Activated T-cell treated with anti-CD3 and anti-CD28 coated beads for 24 hours (primary cell): ENCODE results near the gene ELMO1.

Experiments
- DNase-seq: peaks from one replicate; pipeline ENCODE4 v3.0.0-alpha.2; 2020; ENCODE audit warnings: low read depth

The ELMO1 gene, protein sequence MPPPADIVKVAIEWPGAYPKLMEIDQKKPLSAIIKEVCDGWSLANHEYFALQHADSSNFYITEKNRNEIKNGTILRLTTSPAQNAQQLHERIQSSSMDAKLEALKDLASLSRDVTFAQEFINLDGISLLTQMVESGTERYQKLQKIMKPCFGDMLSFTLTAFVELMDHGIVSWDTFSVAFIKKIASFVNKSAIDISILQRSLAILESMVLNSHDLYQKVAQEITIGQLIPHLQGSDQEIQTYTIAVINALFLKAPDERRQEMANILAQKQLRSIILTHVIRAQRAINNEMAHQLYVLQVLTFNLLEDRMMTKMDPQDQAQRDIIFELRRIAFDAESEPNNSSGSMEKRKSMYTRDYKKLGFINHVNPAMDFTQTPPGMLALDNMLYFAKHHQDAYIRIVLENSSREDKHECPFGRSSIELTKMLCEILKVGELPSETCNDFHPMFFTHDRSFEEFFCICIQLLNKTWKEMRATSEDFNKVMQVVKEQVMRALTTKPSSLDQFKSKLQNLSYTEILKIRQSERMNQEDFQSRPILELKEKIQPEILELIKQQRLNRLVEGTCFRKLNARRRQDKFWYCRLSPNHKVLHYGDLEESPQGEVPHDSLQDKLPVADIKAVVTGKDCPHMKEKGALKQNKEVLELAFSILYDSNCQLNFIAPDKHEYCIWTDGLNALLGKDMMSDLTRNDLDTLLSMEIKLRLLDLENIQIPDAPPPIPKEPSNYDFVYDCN

DNA sequence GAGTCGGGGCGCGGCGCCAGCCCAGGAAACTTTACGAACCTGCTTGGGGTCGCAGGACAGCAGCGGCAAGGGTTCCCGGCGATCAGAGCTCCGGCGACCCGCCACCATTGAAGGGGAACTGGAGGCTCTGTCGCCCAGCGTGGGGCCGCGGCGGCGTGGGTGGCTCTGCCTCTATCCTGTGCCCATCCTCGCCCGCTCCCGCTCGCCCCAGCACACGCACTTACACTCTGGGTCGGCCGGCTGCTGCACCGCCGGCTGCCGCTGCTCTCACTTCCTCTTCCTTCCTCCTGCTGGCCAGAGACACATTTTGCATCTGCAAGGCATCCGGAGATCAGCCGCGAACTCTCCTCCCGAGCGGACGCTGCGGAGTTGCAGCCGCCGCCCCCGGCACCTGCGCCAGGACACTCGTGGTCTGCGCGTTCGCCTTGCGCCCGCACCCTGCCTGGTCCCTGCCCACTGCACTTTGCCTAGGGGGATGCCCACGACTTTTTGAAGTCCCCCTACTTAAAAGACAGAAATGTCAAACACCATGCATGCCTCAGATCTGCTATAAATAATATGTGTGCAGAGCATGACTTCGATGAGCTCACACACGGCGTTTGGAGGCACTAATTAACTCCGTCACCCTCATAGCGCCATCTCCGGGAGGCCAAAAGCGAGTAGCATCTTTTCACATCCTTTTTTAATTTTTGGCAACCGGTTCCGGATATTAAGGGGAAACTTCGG, at the start of gene ELMO1:
Gene ELMO1 (minus strand): TSS at position 229 of the 726 bp plus-strand sequence. CDS start 106,174 bp downstream, outside the sequence.
- DNase-seq, result peak; percentile 69

DNA sequence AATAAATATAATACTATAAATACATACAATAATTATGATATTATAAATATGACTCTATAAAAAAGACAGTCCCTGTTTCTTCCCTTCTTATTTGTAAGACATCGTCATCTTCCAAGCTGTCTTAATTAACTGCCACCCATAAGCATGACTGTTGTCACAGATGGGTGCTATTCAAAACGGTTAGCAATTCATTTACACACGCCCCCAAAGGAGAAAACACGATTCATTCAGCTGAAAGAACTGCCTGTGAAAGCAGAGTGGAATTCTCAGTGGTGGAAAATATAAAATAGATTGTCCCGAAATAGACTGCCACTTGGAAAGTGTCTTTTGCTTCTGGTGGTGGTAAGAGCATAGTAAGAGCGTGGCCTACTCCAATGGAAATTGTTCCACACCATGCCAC, 48.9 kb upstream of the ELMO1 start:
- DNase-seq, result no peak

DNA sequence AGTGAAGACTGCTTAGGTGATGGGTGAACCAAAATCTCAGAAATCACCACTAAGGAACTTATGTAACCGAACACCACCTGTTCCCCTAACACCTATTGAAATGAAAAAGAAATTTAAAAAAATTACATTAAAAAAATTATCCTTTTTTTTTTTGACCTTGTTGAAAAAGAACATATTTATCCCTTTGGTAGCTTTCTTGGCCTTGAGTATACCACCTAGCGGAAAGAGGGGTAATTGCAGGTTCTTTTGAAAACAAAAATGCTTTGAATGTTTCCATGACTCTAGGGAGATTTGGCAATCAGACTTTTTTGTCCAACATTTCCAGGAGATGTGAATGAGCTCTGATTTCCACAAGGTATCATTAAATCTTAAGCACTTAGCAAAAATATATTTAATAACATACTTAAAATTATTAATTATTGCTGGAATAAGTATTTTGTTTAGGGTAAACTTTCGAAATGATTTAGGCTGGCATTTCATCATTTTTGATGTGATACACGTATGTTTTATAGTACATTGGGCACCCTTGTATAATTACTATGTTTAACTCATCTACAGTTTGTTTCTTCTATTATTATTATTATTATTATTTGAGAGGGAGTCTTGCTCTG, 47.0 kb upstream of the ELMO1 start:
- DNase-seq, result no peak

DNA sequence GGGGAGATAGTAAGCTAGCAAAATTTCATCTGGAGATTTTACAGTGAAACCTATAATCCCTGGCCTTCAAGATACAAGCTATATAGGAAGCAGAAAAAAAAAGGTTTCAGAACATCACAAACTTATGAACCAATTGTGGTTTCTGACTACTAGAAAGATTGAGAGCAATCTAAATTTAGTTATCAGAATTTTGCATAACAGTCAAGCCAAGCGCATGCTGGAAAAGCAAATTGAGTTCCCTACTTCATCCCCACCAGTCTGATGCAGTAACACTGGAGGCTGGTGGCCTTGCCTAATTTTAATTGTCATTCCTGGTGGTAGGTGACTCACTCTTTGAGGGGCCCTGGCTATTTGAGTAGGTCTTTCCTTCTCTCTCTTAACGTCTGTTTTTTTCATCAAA, 46.3 kb upstream of the ELMO1 start:
- DNase-seq, result no peak

DNA sequence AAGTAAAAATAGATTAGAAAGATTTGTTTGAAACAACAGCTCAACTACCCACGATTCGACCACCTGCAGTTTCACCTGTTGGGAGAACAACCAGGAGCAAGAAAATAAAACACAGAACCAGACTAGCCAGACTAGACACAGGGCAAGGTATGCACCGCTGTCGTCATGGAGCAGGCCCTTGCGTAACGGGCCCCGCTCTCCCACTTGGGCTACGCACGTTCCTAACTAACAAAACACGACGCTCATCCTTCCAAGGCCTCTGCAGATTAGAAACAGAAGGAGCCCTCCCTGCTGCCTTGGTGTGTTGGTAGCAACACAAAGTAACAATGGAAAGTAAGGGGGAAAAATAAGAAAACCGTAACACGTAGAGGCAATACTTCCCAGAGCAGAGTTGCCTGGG, 45.1 kb upstream of the ELMO1 start:
- no peak for DNase-seq

DNA sequence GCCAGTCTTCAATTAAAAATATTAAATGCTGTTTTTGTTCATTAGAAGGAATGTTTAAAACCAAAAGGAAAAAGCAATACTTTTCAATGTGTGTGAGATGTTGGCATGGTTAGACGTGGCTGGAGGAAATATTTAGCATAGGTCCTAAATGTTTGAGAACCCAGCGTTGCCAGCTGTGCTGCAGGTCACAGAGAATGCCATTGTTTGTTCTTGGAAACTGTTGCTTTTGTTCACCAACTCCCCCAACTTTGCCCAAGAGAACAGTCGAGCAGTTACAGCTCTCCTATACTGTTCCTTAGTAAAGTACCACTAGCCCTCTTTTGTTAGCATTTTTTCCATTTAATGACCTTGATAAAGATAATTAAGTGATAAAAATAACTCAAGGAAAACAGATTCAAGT, 44.5 kb upstream of the ELMO1 start:
- no peak for DNase-seq

DNA sequence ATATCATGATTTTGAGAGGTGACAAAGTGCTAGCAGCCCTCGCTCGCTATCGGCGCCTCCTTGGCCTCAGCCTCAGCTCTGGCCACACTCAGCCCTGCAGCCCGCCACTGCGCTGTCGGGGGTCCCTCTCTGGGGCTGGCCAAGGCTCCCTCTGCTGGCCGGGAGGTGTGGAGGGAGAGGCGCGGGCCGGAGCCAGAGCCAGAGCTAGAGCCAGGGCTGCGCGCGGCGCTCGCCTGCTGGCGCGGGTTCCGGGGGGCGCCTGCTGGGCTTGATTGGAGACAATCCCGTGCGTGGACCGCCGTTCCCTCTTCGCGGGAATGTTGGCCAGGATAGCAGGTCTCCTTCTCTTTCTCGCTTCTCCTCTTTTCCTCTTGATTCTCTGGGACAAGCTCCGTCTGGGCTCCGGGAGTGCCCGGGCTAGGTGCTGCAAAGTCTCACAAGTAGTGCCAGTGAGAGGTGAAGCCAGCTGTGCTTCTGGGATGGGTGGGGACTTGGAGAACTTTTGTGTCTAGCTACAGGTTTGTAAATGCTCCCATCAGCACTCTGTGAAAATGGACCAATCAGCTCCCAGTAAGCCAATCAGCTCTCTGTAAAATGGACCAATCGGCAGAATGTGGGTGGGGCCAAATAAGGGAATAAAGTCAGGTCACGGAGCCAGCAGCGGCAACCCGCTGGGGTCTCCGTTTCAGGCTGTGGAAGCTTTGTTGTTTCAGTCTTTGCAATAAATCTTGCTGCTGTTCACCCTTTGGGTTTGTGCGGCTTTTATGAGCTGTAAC, 43.4 kb upstream of the ELMO1 start:
- DNase-seq, result no peak

DNA sequence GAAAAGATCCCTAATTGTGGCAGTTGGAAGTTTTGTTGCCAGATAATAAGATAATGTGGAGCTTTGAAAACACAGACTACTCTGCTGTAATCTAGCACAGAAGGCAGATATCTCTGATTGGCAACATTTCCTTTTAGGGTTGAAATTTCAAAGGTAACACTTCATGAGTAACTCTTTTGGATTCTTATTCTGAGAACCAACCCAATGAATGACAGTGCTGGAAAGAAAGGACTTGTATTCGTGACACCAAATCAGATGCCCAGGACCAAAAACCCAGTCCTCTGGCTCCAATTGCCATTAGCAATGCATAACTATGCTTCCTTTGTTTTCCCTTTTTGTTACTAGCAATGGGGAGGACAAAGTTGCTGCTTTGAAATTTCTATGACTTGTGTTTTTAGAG, 41.0 kb upstream of the ELMO1 start:
- no peak for DNase-seq

DNA sequence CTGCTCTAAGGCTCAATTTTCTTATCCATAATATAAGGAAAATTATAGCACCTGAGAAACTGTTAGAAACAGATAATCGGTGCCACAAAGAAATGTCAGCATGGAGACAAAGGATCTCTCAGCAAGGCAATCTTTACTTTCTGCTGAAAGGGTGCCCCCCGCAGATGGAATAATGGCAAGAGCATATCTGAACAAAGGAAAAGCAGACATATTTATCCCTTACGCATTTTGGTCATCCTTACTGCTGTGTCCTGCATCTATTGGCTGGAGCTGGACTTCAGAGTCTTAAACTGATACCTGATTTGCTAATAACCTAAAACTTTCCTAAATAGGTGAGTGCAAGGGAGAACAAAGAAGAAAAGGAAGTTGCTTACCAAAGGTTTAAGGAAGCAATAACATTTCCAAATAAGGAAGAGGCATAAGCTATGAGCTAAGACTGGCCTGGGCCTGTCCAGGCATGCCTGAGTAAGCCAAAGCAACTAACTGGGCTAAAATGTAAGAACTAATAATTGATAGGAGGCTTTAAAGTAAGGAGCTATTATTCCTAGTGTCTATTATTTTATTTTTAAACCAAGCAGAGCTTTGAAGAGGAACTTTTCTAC, 39.6 kb upstream of the ELMO1 start:
- no peak for DNase-seq

DNA sequence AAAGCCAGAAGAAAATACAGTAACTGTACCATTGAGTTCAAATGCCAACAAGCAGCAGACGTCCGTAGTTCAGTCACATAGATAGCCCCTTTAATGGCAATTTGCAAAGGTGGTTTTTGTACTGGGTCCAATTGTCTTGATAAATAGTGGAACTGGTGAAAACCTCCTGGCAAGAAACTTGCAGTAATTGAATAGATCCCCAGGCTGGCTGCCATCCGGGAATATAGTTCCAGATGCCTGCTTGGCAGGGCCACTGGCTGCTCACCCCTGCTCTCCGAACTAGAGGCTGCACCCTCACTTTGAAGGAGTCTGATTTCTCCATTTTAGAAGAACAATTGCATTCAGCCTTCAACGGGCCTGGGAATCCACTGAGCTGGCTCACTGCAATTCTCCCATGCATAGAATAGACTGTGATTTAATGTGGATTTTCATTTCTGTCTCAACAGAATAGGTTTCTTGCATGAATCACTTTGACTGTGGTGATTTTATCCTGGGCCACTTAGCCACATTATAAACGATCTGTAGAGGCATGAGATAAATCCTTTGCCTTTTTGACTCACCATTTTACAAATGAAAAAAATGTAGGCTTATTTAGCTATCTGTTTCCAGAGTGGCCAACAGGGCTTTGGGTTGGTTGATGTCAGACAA, 35.9 kb upstream of the ELMO1 start:
- no peak for DNase-seq

DNA sequence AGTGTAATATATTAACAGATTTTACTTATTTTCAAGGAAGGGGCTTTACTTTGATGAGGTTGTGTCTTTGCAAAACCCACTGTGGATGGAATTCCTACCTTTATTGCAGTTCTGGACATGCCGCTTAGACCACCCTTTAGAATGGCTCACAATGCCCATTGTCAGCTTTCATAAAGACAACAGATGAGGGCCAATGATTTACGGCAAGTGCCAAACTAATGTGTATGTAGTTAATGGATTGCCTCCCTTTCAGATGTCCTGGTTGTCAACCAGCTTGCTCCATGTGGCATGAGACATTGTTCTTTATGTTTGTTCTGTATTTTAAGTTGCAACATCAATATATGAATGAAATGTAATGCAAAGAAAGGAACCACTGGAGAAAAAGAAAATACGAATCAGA, 35.0 kb upstream of the ELMO1 start:
- DNase-seq, result no peak

DNA sequence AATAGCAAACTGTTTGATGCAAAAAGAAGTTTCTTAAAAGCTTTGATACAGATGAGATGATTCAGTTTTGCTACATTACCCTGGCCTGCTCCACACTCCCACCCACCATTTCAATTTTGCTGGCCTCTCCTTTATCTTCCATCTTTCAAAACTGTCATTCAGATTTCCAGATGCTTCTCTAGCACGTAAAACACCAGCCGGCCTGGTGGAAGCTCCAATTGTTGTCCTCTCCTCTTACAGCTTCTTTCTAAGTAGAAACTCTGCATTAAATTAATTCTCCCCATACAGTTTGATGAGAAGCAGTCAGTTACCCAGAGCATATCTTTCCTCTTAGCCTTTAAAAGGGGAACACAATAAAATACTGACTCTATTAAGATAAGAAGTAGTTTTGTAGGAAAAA, 34.3 kb upstream of the ELMO1 start:
- DNase-seq, result no peak

DNA sequence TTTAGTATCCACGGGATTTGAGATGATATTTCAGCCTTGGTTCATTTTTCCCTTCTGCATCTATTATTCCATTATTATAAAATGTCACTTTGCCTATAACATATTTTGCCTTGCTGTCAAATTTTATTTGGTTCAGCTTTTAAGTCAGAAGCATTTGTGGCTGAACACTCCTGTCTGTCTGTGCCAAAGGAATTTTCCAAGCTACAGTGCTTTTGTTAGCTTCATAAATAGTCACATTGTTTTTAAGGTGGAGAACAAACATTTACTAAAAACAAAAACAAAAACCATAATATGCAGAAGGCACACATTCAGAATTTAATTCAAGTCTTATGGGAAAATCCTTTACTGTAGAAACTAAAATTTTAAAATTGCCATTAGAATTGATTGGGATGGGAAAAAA, 33.8 kb upstream of the ELMO1 start:
- no peak for DNase-seq

DNA sequence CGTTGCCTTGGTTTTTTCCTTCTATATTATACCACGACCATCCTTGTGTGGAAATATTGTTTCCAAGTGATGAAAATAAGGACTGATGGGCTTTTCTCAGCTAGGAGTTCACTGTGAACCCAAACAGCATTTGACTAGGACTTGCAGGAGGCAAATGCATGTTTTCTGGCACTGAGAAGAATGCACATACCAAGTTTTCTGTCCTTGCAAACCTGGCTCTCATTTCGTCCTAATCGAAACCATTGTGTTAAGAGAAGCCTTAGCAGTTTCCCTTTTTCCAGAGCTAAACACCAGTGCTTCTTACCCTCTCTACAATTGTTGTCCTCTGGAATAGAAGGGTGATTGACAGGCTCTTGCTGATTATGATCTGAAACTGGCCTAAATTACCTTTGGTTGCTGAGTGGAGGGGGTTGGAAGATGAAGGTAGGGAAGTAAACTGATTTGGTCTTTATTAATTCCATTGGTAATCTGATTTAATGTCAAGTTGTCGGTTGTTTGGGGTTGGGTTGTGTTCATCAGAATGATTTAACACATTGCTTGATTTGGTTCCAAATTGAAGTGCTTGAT, 33.1 kb upstream of the ELMO1 start:
- DNase-seq, result no peak

DNA sequence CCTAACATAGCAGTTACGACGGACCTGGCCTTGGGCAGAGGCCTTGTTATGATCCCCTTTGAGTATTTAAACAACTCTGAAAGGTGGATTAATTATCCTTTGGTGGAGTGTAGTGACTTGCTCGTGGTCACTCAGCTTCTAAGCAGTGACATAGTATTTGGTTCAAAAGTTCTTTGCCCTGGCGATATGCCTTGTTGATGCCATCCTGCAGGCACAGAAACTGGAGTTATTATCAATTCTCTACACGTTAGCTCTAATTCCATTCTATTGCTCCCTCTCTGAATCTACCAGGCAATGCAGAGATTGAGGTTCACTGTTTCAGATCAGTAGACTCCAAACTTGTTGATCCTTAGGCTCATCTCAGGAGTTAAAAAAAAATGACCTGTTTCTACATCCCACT, 32.5 kb upstream of the ELMO1 start:
- DNase-seq, result no peak

DNA sequence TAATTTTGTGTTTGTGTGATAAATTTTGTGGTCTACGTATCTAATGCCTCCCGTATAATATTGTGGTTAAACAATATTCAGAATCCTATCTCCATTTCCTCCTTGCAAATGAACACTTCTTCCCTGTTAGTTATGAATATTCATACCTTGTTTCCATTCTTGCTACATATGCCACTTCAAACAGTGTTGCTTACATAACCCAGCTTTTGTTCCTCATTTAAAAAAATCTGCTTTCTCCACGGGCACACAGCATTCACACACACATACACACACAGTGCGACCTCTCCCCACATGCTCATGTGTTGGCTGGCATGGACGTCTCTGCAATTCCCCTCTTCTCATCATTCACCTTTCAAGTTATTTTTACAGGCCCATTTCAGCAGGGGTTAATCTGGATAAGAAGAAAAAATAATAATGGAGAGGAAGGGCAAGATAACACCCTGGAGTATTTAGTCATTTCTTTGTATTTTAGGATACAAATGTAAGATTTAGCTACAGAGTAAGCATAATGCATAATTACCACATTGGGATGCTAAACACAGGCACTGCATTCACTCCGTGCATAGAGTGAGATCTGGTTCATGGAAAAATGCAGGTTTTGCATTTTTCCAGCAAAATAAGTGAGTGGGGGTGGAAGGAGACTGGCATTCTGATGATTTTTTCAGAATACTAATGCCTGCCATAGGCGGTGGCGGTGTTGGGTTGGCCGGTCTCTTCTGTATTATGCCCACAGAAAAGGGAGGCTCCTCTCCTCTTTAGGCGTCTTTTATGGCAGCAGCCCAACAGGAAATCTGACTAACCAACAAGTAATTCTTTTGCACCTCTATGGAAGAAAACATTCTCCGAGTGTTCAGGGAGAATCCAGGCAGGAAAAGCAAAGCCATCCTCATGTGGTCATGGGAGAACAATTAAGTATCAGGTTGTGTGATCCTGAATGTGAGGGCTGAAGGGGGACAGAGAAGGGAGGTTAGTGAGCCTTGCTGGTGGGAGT, 31.7 kb upstream of the ELMO1 start:
- DNase-seq, result no peak

DNA sequence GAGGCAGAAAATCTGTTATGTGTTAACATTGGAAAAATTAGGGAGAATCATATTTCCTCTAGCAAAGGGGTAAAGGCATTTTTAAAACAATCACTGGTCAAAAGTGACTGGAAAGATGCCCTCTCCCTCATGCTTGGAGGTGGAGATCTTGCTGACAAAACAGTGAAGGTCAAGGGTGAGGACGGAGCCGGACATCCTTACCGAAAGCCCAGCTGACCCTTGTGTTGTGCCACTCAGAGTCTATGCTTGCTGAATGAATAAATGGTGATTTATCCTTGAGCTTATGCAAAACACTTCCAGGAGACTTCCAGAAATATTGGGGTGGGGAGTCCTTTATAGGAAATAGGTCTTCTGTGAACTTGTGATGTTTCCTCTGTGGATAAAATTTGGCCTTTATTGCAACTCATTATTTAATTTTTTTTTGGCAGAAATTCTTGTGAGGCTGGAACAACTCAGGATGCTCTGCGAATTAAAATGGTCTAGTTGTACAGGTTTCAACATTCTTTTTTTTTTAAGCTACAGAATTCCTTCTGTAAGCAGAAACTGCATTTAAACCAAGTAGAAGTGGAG, 28.3 kb upstream of the ELMO1 start:
- no peak for DNase-seq

DNA sequence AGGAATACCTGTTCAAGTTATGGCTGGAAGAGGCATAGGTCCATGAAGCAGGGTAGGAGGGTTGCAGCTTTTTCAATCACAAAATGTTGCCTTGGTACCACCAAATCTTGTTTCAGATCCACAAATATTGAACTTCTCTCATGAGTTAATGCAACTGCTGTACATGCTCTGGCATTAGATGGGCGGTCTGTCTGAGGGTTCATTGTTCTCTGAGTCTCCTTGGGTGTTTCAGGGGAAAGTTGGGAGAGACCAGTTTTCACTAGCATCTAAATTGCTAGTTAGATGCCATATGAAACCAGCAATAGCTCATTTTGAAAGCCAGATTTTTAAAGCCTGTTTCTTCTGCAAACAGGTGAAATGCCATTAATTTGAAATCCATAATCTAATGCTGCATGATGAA, 27.8 kb upstream of the ELMO1 start:
- no peak for DNase-seq

DNA sequence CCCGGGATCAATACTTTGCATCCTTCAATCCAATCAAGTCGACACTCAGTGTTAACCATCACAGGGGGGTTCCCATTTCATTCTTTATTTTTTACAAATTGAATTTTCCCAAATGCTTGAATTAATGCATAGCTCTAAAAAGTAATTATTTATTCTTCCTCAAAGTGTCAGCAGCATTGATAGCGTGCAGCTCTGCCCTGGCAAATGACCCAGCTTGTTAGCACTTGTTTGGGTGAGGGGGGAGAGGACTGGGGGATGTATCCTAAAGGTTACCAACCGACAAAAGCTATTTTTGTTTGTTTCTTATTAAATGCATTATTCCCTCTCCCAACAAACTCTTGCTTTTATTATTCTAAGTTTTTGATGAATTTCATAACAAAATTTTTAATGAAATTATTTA, 27.0 kb upstream of the ELMO1 start:
- no peak for DNase-seq
